ENCODE data around the gene OR2AJ1. TPM values are rescaled to one million over a fixed set of nuclear protein-coding genes. Genes with fewer than 3 reads are reported as not detected.
A peak's percentile ranks its signal among the peaks of the same experiment; 100 is the strongest.
"Not testable (repeated sequence)": the region's sequence is repeated elsewhere in the genome, so short reads cannot be mapped to it uniquely, and the experiment has no call there.

Gene OR2AJ1
- total and polyA plus RNA-seq, 8 donors, result not detected

- intact Hi-C loops (cut with DNase I), result no loop called here
- peaks cover 0 to 14% of the 10 kb centered on the region in 2 donors for H3K9me3 ChIP-seq
- no peaks in the 10 kb centered on the region for H3K4me1 ChIP-seq
- no peak overlapping the region for H3K27ac ChIP-seq
- no peak for TF ChIP-seq CTCF (IDR thresholded peaks at IDR 0.05)
- H3K36me3 ChIP-seq, result no peaks in the 10 kb centered on the region
- no peak for ATAC-seq
- no peak overlapping the region for H3K4me3 ChIP-seq
- DNase-seq, result no peak
- H3K27me3 ChIP-seq, result peaks cover 0 to 9% of the 10 kb centered on the region in 2 donors
These were observed 11.1 kb downstream of the OR2AJ1 start for GRCh38 chr1:247935781-247936180.

- TF ChIP-seq CTCF (IDR thresholded peaks at IDR 0.05), result no peak
- no peaks in the 10 kb centered on the region for H3K36me3 ChIP-seq
- DNase-seq (no peak), ATAC-seq (no peak)
- H3K27me3 ChIP-seq, result peaks cover 0 to 9% of the 10 kb centered on the region in 2 donors
- H3K9me3 ChIP-seq, result peaks cover 0 to 14% of the 10 kb centered on the region in 2 donors
- no peaks in the 10 kb centered on the region for H3K4me1 ChIP-seq
- H3K4me3 ChIP-seq, result no peak overlapping the region
- intact Hi-C loops (cut with DNase I), result no loop called here
- H3K27ac ChIP-seq, result no peak overlapping the region
These were observed 11.7 kb downstream of the OR2AJ1 start for GRCh38 chr1:247936415-247936814.

- peak; percentile 97 for ATAC-seq
These were observed 12.5 kb downstream of the OR2AJ1 start for GRCh38 chr1:247936965-247937734.

GRCh38 chr1:247942624-247943023 is 17.9 kb downstream of the OR2AJ1 start:
- Histone ChIP-seq H3K9me3 (no peaks in the 10 kb centered on the region), H3K36me3 (no peaks in the 10 kb centered on the region), H3K4me3 (no peak overlapping the region), H3K27ac (no peak overlapping the region), H3K4me1 (no peaks in the 10 kb centered on the region), H3K27me3 (peaks cover 0 to 1% of the 10 kb centered on the region in 2 donors)
- intact Hi-C loops (cut with DNase I), result no loop called here
- ATAC-seq (no peak), DNase-seq (no peak)
- TF ChIP-seq CTCF (IDR thresholded peaks at IDR 0.05), result no peak

More at GRCh38 chr1:247936965-247937734, 12.5 kb downstream of the OR2AJ1 start:
- TF ChIP-seq CTCF (IDR thresholded peaks at IDR 0.05), result peak; percentile 38 to 47
- H3K9me3 ChIP-seq, result peaks cover 0 to 14% of the 10 kb centered on the region in 2 donors
- H3K4me3 ChIP-seq; H3K27ac ChIP-seq; H3K36me3 ChIP-seq; intact Hi-C loops (cut with DNase I); H3K4me1 ChIP-seq; H3K27me3 ChIP-seq: not testable (repeated sequence)
- peak; percentile 0 to 88 (median 48) for DNase-seq

- Histone ChIP-seq H3K4me3 (no peak within 1 kb of the TSS), H3K27me3 (no peaks in the 10 kb centered on the region), H3K36me3 (no peaks in the 10 kb centered on the region), H3K4me1 (no peaks in the 10 kb centered on the region), H3K27ac (no peak within 1 kb of the TSS), H3K9me3 (peaks cover 0 to 5% of the 10 kb centered on the region in 2 donors)
- DNase-seq (no peak), ATAC-seq (no peak)
- no peak for TF ChIP-seq CTCF (IDR thresholded peaks at IDR 0.05)
- intact Hi-C loops (cut with DNase I), result no loop called here
These were observed 23.9 kb downstream of the OR2AJ1 start, which contains the start of gene OR2L8 for GRCh38 chr1:247948558-247948957. Gene OR2L8 (plus strand): TSS chr1:247948858. CDS start chr1:247948858, 0 bp downstream.

All from left lung (tissue), 10 donors.